HCT116 (cell line): ENCODE results near the gene RBMX. TPM values are rescaled to one million over a fixed set of nuclear protein-coding genes. Genes with fewer than 3 reads are reported as not detected.

Experiments
- ATAC-seq: fragments of 200-7000 bp; cut with Tn5 transposase; 2 replicates; pipeline ENCODE4 v1.9.1; 2020; ENCODE audit warnings: mild to moderate bottlenecking, moderate library complexity
- BruUV-seq: library from RNA; stranded (reverse); fragments of 400-500 nt; replicated peaks from 2 replicates; lab custom pipeline; 2021; lab: Mats Ljungman, UMichigan
- CTCF ChIA-PET: fragments of 300-600 bp; sonication (Branson Sonifier 250); formaldehyde crosslinking; loops from one replicate; lab custom pipeline; 2021; ENCODE audit warnings: antibody characterized with exemption; lab: Charles Lee
- POLR2A ChIA-PET: fragments of 300-600, 350-600 bp; sonication (Branson Sonifier 250); formaldehyde crosslinking; loops from one replicate; lab custom pipeline; 2021; ENCODE audit warnings: antibody characterized with exemption; lab: Charles Lee
- RAD21 ChIA-PET, 2 experiments: fragments of 300-600 bp; sonication (Branson Sonifier 250); formaldehyde crosslinking; loops; one replicate each; lab custom pipeline; 2023; ENCODE audit warnings: low total read pairs in 2 of 2; ENCODE audit not compliant: uncharacterized antibody in 2 of 2, unreplicated experiment in 2 of 2, low non-redundant PET in 1 of 2; lab: Charles Lee
- DNase-seq: peaks from one replicate; pipeline ENCODE4 v3.0.0-alpha.2; 2010; ENCODE audit warnings: low read depth, low spot score
- H2AFZ ChIP-seq: fragments of 200-600 bp; shearing (Covaris generic), sonication (generic); 2 replicates; pipeline ENCODE4 v1.6.1; 2017; ENCODE audit warnings: low read depth, mixed run types, mixed read lengths, antibody characterized with exemption, low read length; ENCODE audit not compliant: poor library complexity, severe bottlenecking
- H3K27ac ChIP-seq: 2 replicates; pipeline ENCODE4 v1.5.1; 2012; ENCODE audit warnings: low read depth, low read length
- H3K27me3 ChIP-seq: fragments of 200-600 bp; sonication (generic); 2 replicates; pipeline ENCODE4 v1.6.1; 2016; ENCODE audit warnings: mixed run types, low read length, mixed read lengths; ENCODE audit not compliant: insufficient read depth
- H3K36me3 ChIP-seq, 2 experiments: fragments of 200-500 bp in 1 of 2; fragments of 200-600 bp in 1 of 2; sonication (Bioruptor generic) in 1 of 2; sonication (generic) in 1 of 2; 2 replicates each; pipeline versions ENCODE4 v1.5.1 to v1.6.1; 2014 to 2016; ENCODE audit warnings: low read length in 2 of 2, inconsistent platforms in 1 of 2, mixed read lengths in 1 of 2, mixed run types in 1 of 2; ENCODE audit not compliant: insufficient read depth in 2 of 2, control insufficient read depth in 1 of 2
- H3K4me1 ChIP-seq, 2 experiments: fragments of 200-600 bp in 1 of 2; sonication (generic) in 1 of 2; 2 replicates each; pipeline versions ENCODE4 v1.5.1 to v1.6.1; 2012 to 2017; ENCODE audit warnings: low read length in 2 of 2, inconsistent platforms in 1 of 2, mild to moderate bottlenecking in 1 of 2, mixed read lengths in 1 of 2, mixed run types in 1 of 2, moderate library complexity in 1 of 2; ENCODE audit not compliant: insufficient read depth in 2 of 2, control insufficient read depth in 1 of 2
- H3K4me2 ChIP-seq: fragments of 200-600 bp; sonication (generic); 2 replicates; pipeline ENCODE4 v1.6.1; 2017; ENCODE audit warnings: mixed run types, low read length, mixed read lengths
- H3K4me3 ChIP-seq, 2 experiments: fragments of 200-600 bp in 1 of 2; sonication (generic) in 1 of 2; replicated peaks in 1 of 2; 2 replicates each; pipeline ENCODE4 v1.5.1; 2011 to 2016; ENCODE audit warnings: low read length in 2 of 2, control low read depth in 1 of 2, low read depth in 1 of 2, mild to moderate bottlenecking in 1 of 2, mixed read lengths in 1 of 2, mixed run types in 1 of 2
- H3K79me2 ChIP-seq: fragments of 200-600 bp; sonication (generic); 2 replicates; pipeline ENCODE4 v1.6.1; 2017; ENCODE audit warnings: mild to moderate bottlenecking, mixed run types, low read length, moderate library complexity, mixed read lengths; ENCODE audit not compliant: insufficient read depth
- H3K9ac ChIP-seq: fragments of 200-600 bp; sonication (generic); 2 replicates; pipeline ENCODE4 v1.6.1; 2016; ENCODE audit warnings: low read length, mixed read lengths
- H3K9me2 ChIP-seq: fragments of 200-600 bp; sonication (generic), shearing (Covaris generic); 2 replicates; pipeline ENCODE4 v1.6.1; 2017; ENCODE audit warnings: mixed run types, mild to moderate bottlenecking, moderate library complexity; ENCODE audit not compliant: insufficient read depth
- H3K9me3 ChIP-seq, 2 experiments: fragments of 200-500 bp in 1 of 2; fragments of 200-600 bp in 1 of 2; sonication (Bioruptor generic) in 1 of 2; sonication (generic) in 1 of 2; 2 replicates each; pipeline ENCODE4 v1.6.1; 2014 to 2017; ENCODE audit warnings: low read length in 2 of 2, mixed read lengths in 2 of 2, inconsistent platforms in 1 of 2, low read depth in 1 of 2, mild to moderate bottlenecking in 1 of 2, mixed run types in 1 of 2, moderate library complexity in 1 of 2; ENCODE audit not compliant: control insufficient read depth in 1 of 2, insufficient read depth in 1 of 2
- H4K20me1 ChIP-seq: fragments of 200-600 bp; sonication (generic), shearing (Covaris generic); 2 replicates; pipeline ENCODE4 v1.6.1; 2017; ENCODE audit warnings: mixed run types, mild to moderate bottlenecking, moderate library complexity; ENCODE audit not compliant: insufficient read depth
- CEBPB ChIP-seq: IDR thresholded peaks from 2 replicates; pipeline ENCODE4 v1.6.1; 2012; ENCODE audit warnings: low read depth
- ELF1 ChIP-seq: IDR thresholded peaks from 2 replicates; pipeline ENCODE4 v1.6.1; 2012; ENCODE audit warnings: low read depth, borderline replicate concordance
- EZH2phosphoT487 ChIP-seq: fragments of 200-600 bp; IDR thresholded peaks from 2 replicates; pipeline ENCODE4 v1.6.1; 2018; ENCODE audit warnings: antibody characterized with exemption, borderline replicate concordance
- FOSL1 ChIP-seq: IDR thresholded peaks from 2 replicates; pipeline ENCODE4 v1.6.1; 2012; ENCODE audit warnings: low read depth
- JUND ChIP-seq: IDR thresholded peaks from 2 replicates; pipeline ENCODE4 v1.6.1; 2012
- POLR2A ChIP-seq: IDR thresholded peaks from 2 replicates; pipeline ENCODE4 v1.7.0; 2011; ENCODE audit warnings: borderline replicate concordance; ENCODE audit not compliant: insufficient read depth, insufficient read length; ENCODE audit errors: extremely low read depth
- POLR2AphosphoS5 ChIP-seq: IDR thresholded peaks from 2 replicates; pipeline ENCODE4 v1.6.1; 2011; ENCODE audit warnings: mild to moderate bottlenecking, low read depth, low read length, moderate library complexity
- RAD21 ChIP-seq: IDR thresholded peaks from 2 replicates; pipeline ENCODE4 v1.6.1; 2012; ENCODE audit warnings: low read depth, mild to moderate bottlenecking
- SIN3A ChIP-seq: IDR thresholded peaks from 2 replicates; pipeline ENCODE4 v1.6.1; 2012; ENCODE audit warnings: low read depth
- SP1 ChIP-seq: IDR thresholded peaks from 2 replicates; pipeline ENCODE4 v1.6.1; 2012; ENCODE audit warnings: low read depth
- SRF ChIP-seq: IDR thresholded peaks from 2 replicates; pipeline ENCODE4 v1.6.1; 2012; ENCODE audit warnings: low read depth
- YY1 ChIP-seq: IDR thresholded peaks from 2 replicates; pipeline ENCODE4 v1.6.1; 2011; ENCODE audit warnings: low read length, low read depth, moderate library complexity, mild to moderate bottlenecking; ENCODE audit not compliant: insufficient replicate concordance; ENCODE audit errors: extremely low read depth
- ZFX ChIP-seq: fragments of 450-650 bp; IDR thresholded peaks from 2 replicates; pipeline ENCODE4 v1.6.1; 2017
- intact Hi-C: fragments of 100-400 bp; cut with micrococcal nuclease; formaldehyde crosslinking; loops from 2 replicates; pipeline ENCODE4 v1.10.0; 2022
- total RNA-seq: library from RNA; stranded (reverse); gene quantifications from one replicate; pipeline ENCODE4 v1.2.1, GENCODE V29; 2021; ENCODE audit not compliant: unreplicated experiment
- TF ChIP-seq, protein P1 (sequence below): IDR thresholded peaks from 2 replicates; pipeline ENCODE4 v1.6.1; 2011; ENCODE audit warnings: mild to moderate bottlenecking, low read length, moderate library complexity; ENCODE audit not compliant: insufficient replicate concordance; ENCODE audit errors: extremely low read depth
- TF ChIP-seq, protein P2 (sequence below): IDR thresholded peaks from 2 replicates; pipeline ENCODE4 v1.6.1; 2012

The RBMX gene
- total RNA-seq, 1 experiment from 2014 or later: 267 TPM

DNA sequence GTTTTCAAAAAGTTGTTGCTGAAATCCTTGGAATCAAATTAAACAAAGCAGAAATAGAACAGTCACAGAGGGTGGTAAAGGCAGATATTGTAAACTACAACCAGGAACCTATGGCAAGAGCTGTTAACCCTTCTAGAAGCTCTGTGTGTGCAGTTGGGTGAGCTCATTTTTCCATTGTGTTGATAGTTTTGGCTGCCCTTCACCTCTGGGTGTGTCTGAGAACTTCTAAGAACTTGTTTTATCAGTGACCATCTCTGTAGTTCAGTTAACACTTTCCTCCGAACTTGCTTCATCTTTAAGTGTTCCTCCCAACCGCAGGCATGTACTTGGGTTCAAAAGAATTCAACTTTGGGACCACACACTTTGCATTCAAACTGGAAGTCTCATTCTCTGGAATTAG lies 32.7 kb downstream of the RBMX start:
- Histone ChIP-seq H3K4me3 (no peak overlapping the region), H3K9me2 (no peaks in the 10 kb centered on the region), H3K79me2 (no peaks in the 10 kb centered on the region), H3K9ac (no peak overlapping the region), H3K27me3 (no peaks in the 10 kb centered on the region), H3K9me3 (no peaks in the 10 kb centered on the region), H3K4me2 (no peak overlapping the region), H4K20me1 (no peaks in the 10 kb centered on the region), H2AFZ (no peak overlapping the region), H3K36me3 (no peaks in the 10 kb centered on the region; a peak in 2 of 4 replicates), H3K4me1 (no peaks in the 10 kb centered on the region), H3K27ac (no peak overlapping the region)
- ChIA-PET POLR2A (no interaction called here), RAD21 (no interaction called here), CTCF (no interaction called here)
- BruUV-seq: no TSS peak
- TF ChIP-seq SP1 (no peak), POLR2AphosphoS5 (no peak), SIN3A (no peak), SRF (no peak), FOSL1 (no peak), RAD21 (no peak), CEBPB (no peak)
- TF ChIP-seq, protein P1, sequence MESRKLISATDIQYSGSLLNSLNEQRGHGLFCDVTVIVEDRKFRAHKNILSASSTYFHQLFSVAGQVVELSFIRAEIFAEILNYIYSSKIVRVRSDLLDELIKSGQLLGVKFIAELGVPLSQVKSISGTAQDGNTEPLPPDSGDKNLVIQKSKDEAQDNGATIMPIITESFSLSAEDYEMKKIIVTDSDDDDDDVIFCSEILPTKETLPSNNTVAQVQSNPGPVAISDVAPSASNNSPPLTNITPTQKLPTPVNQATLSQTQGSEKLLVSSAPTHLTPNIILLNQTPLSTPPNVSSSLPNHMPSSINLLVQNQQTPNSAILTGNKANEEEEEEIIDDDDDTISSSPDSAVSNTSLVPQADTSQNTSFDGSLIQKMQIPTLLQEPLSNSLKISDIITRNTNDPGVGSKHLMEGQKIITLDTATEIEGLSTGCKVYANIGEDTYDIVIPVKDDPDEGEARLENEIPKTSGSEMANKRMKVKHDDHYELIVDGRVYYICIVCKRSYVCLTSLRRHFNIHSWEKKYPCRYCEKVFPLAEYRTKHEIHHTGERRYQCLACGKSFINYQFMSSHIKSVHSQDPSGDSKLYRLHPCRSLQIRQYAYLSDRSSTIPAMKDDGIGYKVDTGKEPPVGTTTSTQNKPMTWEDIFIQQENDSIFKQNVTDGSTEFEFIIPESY: no peak
- TF ChIP-seq, protein P2, sequence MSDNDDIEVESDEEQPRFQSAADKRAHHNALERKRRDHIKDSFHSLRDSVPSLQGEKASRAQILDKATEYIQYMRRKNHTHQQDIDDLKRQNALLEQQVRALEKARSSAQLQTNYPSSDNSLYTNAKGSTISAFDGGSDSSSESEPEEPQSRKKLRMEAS: no peak
- intact Hi-C loops: no loop called here
- ATAC-seq (no peak), DNase-seq (no peak)

DNA sequence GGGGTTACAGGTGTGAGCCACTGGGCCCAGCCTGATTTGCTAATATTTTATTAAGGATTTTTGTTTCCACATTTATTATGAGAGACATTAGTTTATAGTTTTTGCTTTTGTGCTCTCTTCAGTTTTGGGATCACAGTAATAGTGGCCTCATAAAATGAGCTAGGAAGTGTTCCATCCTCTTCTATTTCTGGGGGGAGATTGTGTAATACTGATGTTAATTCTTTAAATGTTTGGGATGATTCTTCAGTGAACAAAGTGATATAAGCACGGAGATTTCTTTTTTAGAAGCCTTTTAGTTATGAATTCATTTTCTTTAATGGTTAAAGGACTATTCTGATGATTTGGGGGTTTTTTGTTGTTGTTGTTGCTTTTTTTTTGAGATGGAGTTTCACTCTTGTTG lies 41.3 kb downstream of the RBMX start:
- H4K20me1 ChIP-seq: no peaks in the 10 kb centered on the region
- intact Hi-C loops: no loop called here
- H3K9me2 ChIP-seq: no peaks in the 10 kb centered on the region
- no peaks in the 10 kb centered on the region for H3K9me3 ChIP-seq
- no peaks in the 10 kb centered on the region for H3K27me3 ChIP-seq
- H2AFZ ChIP-seq: no peak overlapping the region
- H3K79me2 ChIP-seq: no peaks in the 10 kb centered on the region
- no peak overlapping the region for H3K9ac ChIP-seq
- RAD21 ChIA-PET: no interaction called here
- BruUV-seq: no TSS peak
- no peak overlapping the region for H3K4me2 ChIP-seq
- H3K27ac ChIP-seq: no peak overlapping the region
- H3K36me3 ChIP-seq: peaks cover 0 to 4% of the 10 kb centered on the region in 2 experiments; a peak in 1 of 4 replicates
- TF ChIP-seq YY1 (no peak), JUND (no peak), ELF1 (no peak), POLR2A (no peak), EZH2phosphoT487 (no peak), SP1 (no peak), ZFX (no peak)
- TF ChIP-seq, protein P1: no peak
- TF ChIP-seq, all 23 proteins: peak for 0
- Histone ChIP-seq H3K4me1 (no peaks in the 10 kb centered on the region), H3K4me3 (no peak overlapping the region)
- no peak for DNase-seq
- ChIA-PET CTCF (no interaction called here), POLR2A (no interaction called here)
- ATAC-seq: no peak
